ENCODE data around the gene CD274.

- TF ChIP-seq POLR2AphosphoS5 (IDR thresholded peaks at IDR 0.05; ENCODE audit: insufficient read depth, low read depth, low read length) (peak; percentile 63), CTCF (IDR thresholded peaks at IDR 0.05; ENCODE audit: extremely low read depth in 1 of 2, insufficient read depth in 1 of 2, low read depth in 1 of 2, low read length in 2 of 2) (no peak), EZH2 (IDR thresholded peaks at IDR 0.05; ENCODE audit: borderline replicate concordance, low read depth, low read length, severe bottlenecking) (no peak)
Observed at GRCh38 chr9:5500441-5501235, 50.3 kb downstream of the CD274 start.

Data from endothelial cell of umbilical vein (primary cell).